HG03575 (cell line): ENCODE results near the gene APOA4.

Experiments used
- ATAC-seq: cut with Tn5 transposase; IDR thresholded peaks from one replicate; pipeline ENCODE4 v1.9.1; 2021; ENCODE audit not compliant: unreplicated experiment, insufficient number of reproducible peaks, low FRiP score; ENCODE audit errors: extremely low read depth

Gene APOA4

DNA sequence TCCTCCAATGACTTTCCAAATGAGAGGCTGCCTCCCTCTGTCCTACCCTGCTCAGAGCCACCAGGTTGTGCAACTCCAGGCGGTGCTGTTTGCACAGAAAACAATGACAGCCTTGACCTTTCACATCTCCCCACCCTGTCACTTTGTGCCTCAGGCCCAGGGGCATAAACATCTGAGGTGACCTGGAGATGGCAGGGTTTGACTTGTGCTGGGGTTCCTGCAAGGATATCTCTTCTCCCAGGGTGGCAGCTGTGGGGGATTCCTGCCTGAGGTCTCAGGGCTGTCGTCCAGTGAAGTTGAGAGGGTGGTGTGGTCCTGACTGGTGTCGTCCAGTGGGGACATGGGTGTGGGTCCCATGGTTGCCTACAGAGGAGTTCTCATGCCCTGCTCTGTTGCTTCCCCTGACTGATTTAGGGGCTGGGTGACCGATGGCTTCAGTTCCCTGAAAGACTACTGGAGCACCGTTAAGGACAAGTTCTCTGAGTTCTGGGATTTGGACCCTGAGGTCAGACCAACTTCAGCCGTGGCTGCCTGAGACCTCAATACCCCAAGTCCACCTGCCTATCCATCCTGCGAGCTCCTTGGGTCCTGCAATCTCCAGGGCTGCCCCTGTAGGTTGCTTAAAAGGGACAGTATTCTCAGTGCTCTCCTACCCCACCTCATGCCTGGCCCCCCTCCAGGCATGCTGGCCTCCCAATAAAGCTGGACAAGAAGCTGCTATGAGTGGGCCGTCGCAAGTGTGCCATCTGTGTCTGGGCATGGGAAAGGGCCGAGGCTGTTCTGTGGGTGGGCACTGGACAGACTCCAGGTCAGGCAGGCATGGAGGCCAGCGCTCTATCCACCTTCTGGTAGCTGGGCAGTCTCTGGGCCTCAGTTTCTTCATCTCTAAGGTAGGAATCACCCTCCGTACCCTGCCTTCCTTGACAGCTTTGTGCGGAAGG, 9.5 kb upstream of the APOA4 start:
- no peak for ATAC-seq

DNA sequence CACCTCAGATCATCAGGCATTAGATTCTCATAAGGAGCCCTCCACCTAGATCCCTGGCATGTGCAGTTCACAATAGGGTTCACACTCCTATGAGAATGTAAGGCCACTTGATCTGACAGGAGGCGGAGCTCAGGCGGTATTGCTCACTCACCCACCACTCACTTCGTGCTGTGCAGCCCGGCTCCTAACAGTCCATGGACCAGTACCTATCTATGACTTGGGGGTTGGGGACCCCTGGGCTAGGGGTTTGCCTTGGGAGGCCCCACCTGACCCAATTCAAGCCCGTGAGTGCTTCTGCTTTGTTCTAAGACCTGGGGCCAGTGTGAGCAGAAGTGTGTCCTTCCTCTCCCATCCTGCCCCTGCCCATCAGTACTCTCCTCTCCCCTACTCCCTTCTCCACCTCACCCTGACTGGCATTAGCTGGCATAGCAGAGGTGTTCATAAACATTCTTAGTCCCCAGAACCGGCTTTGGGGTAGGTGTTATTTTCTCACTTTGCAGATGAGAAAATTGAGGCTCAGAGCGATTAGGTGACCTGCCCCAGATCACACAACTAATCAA, 8.8 kb upstream of the APOA4 start:
- ATAC-seq: no peak

DNA sequence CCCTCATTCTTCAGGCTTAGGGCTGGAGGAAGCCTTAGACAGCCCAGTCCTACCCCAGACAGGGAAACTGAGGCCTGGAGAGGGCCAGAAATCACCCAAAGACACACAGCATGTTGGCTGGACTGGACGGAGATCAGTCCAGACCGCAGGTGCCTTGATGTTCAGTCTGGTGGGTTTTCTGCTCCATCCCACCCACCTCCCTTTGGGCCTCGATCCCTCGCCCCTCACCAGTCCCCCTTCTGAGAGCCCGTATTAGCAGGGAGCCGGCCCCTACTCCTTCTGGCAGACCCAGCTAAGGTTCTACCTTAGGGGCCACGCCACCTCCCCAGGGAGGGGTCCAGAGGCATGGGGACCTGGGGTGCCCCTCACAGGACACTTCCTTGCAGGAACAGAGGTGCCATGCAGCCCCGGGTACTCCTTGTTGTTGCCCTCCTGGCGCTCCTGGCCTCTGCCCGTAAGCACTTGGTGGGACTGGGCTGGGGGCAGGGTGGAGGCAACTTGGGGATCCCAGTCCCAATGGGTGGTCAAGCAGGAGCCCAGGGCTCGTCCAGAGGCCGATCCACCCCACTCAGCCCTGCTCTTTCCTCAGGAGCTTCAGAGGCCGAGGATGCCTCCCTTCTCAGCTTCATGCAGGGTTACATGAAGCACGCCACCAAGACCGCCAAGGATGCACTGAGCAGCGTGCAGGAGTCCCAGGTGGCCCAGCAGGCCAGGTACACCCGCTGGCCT, 7.2 kb upstream of the APOA4 start:
- ATAC-seq: no peak

DNA sequence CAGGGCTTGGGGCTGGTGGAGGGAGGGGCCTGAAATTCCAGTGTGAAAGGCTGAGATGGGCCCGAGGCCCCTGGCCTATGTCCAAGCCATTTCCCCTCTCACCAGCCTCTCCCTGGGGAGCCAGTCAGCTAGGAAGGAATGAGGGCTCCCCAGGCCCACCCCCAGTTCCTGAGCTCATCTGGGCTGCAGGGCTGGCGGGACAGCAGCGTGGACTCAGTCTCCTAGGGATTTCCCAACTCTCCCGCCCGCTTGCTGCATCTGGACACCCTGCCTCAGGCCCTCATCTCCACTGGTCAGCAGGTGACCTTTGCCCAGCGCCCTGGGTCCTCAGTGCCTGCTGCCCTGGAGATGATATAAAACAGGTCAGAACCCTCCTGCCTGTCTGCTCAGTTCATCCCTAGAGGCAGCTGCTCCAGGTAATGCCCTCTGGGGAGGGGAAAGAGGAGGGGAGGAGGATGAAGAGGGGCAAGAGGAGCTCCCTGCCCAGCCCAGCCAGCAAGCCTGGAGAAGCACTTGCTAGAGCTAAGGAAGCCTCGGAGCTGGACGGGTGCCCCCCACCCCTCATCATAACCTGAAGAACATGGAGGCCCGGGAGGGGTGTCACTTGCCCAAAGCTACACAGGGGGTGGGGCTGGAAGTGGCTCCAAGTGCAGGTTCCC, 6.5 kb upstream of the APOA4 start, which contains the start of gene APOC3:
APOC3 (plus strand) TSS at position 383 of the 659 bp plus-strand sequence. CDS start 676 bp downstream, outside the sequence.
- no peak for ATAC-seq

DNA sequence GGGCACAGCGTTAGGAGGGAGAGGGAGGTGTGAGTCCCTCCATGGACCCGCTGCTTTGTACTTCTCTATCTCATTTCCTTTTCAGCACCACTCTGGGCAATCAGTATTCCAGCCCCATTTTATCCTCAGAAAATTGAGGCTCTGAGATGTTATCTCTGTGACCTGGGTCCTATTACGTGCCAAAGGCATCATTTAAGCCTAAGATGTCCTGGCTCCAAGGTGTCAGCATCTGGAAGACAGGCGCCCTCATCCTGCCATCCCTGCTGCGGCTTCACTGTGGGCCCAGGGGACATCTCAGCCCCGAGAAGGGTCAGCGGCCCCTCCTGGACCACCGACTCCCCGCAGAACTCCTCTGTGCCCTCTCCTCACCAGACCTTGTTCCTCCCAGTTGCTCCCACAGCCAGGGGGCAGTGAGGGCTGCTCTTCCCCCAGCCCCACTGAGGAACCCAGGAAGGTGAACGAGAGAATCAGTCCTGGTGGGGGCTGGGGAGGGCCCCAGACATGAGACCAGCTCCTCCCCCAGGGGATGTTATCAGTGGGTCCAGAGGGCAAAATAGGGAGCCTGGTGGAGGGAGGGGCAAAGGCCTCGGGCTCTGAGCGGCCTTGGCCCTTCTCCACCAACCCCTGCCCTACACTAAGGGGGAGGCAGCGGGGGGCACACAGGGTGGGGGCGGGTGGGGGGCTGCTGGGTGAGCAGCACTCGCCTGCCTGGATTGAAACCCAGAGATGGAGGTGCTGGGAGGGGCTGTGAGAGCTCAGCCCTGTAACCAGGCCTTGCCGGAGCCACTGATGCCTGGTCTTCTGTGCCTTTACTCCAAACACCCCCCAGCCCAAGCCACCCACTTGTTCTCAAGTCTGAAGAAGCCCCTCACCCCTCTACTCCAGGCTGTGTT, 5.8 kb upstream of the APOA4 start:
- no peak for ATAC-seq

DNA sequence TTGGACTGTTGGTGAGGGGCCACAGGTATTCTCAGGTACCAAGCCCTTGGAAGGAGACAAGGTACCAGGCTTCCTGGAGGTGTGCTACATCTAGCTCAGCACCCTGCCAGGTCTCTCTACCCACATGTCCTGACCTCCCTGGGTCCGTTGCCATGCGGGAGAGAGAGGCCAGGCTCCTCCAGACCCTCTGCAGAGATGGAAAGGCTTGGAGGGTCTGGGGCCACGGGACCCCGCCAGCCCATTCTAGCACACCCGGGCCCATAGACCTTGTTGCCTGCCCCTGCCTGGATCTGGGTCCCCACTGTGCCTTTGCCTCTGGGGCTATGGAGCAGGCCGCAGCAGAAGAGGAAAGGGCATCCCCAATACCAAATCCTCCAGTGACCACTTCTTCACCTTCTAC, 4.4 kb upstream of the APOA4 start:
- no peak for ATAC-seq

DNA sequence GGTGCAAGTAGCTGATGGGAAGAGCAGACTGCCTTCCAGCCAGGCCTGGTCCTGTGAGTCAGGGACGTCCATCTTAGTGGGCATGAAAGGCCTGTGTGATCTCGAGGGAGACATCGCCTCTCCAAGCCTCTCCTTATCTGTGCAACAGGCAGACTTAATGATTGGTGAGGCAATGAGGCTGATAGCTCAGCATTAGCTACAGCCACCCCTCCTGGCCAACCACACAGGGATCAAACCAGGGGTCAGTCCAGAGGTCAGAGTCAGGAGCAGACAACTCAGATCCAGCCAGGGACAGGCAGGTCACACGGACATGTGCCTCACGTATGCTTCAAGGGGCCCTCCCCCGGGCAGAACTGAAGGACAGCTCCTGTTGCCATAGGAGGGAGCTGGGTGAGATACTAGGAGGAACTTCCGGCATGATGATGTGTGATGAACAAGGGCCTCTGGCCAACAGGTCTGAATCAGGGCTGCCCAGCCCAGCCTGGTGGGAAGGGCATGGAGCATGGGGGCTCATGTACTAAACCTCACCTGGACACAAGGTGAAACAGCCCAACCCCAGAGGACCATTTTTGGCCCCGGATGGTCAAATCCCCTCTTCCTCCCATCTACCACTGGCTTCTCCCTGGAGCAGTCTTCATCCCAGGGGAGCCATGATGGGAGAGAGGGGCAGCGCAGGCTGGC, 3.8 kb upstream of the APOA4 start:
- no peak for ATAC-seq

DNA sequence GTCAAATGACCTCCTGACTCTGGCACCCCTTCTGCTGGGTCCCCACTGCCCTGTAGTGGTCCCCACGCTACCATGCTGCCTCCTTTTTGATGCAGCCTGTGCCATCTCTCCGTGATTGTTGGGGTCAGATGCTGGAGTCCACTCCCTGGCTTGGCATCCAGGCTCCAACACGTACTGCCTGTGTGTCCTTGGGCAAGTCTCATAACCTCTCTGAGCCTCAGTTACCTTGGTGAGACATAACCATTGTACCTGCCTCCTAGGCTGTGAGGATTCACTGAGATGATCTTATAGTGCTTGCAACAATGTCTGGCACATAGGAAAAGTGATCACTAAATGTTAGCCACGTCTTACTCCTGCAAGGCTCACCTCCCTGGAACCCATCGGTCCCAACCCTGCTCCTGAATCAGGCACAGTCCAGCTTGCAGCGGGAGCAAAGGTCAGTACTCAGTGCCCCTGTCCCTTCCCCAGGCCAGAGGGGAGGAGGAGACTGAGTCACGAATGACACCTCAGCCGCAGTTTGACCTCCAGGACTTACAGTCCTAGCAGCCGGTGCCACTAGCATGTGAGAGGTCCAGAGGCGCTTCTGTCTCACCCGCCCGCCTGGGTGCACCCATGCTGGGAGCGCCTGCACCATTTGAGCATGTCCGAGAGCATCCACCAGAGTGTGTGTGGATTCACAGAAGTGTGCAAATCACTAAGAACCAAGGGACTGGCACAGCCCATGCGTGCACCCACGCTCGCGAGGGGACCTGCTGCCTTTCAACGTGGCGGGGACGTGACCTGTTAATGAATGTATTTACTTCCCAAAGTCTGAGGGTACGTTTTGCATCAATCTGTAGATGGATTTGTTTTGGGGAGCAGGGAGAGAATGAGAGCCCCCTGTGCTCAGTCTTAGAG, 3.0 kb upstream of the APOA4 start:
- ATAC-seq: no peak

DNA sequence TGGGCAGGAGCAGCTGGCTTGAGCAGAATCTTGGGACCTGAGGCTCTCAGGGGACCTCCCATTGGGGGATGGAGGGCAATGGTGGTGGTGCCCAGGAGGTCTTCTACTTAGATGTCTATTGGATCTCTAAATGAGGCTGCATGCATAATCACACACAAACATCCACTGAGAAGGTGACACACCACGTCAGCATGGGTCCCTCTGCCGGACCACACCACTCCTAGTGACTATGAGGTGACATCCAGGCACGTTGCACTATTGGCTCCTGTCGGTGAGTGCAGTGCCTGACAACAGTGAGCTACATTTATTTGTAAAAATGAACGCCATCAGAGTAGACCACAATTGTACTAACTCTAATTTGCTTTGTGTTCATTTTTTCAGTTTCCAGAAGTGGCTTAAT, 2.3 kb upstream of the APOA4 start:
- no peak for ATAC-seq

DNA sequence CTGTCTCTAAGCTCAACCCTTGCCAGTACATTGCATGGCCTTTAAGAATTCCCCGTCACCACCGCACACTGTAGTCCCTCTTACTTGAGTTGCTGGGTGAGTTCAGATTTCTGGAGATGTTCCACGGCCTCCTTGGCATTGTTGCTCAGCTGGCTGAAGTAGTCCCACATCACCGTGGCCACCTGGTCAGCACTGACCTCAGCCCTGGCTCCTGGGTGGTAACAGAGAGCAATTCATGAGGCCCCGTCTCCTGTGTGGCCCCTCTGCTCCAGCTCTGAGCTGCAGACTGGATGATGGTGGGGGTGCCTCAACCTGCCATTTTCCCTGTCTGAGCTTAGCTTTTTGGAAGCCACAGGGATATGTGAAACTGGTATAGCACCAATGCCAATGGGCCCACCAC, 529 bp downstream of the APOA4 start:
- ATAC-seq: no peak

DNA sequence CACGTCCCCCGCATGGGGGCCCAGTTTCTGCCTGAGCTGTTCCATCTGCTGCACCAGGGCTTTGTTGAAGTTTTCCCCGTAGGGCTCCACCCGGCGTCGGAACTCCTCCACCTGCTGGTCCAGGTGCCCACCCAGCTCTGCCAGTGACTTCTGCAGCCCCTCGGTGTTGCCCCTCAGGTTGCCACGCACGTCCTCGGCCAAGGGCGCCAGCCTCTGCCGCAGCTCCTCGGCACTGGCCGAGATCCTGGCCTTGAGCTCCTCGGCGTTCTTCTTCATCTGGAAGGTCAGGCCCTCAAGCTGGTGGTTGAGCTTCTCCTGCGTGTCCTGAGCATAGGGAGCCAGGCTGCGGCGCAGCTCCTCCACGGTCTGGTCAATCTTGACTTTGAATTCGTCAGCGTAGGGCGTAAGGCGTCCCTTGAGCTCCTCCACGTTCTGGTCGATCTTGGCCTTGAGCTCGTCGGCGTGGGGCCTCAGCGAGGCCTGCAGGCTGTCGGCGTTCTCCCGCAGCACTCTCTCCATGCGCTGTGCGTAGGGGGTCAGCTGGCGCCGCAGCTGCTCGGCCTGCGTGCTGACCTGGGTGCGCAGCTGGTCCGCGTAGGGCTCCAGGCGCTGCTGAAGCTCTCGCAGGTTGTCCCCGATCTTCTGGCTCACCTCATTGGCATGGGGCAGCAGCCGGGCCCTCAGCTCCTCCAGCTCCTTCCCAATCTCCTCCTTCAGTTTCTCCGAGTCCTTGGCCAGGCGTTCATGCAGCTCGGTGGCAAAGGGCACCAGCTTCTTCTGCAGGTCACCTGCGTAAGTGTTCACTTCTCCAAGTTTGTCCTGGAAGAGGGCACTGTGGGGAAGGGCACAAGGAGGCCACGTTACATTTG, 1.8 kb downstream of the APOA4 start:
- no peak for ATAC-seq

DNA sequence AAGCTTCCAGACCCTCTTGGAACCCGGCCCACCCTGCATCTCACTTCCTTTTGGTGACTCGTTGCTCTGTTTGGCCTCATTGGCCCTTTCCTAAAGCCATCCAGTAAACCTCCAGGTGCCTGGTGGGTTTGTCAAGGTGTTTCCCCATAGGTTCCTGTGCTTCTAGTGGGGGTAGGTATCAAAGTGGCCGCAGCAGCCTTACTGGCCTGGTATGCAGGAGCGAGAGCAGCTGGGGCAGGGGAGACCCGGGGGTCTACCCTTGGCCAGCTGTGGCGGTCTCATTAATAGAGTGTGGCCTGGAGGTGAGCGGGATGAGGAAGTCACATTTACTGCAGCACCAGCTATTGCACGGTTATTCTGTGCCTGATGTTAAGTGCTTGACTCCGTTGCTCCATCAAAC, 4.1 kb downstream of the APOA4 start:
- ATAC-seq: no peak

DNA sequence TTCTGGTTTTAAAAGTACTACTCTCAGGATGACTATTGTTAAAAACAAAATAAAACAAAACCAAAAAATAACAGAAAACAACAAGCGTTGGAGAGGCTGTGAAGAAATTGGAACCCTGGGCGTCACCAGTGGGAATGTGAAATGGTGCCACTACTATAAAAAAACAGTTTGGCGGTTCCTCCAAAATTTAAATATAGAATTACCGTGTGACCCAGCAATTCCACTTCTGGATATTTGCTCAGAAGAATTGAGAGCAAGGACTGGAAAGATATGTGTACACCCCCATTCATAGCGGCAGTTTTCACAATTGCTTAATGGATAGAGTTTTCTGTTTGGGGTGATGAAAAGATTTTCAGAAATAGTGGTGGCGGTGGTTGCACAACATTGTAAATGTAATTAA, 8.6 kb downstream of the APOA4 start:
- no peak for ATAC-seq

DNA sequence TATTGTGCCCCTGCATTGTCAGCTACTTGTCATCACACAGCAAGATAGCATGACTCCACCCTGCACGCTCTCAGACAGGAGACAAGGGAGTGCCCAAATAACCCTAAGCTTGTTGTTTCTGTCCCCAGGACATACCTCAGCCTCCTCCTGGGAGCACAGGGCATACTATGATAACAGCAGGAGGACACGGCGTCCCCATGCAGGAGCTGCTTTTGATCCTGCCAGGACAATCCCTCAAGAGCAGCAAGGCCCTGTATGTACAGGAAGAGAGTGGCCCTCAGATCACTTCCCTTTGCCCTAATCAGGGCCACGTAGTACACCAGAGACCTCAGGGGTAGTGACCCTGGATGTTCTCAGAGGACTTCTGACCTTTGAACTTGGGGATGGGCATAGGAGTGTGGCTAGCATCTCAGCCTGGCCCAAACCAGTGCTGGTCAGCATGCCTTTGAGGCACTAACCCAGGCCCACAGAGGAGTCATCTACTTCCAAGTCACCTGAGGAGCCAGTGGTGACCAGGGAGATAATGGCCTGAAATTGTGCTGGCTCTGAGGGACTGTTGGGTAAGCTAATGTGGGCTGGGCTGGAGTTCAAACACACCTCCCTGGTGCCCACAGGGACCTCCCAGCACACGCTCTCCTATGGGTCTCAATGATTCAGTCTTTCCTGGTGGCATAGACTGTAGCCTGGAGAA, 9.2 kb downstream of the APOA4 start:
- no peak for ATAC-seq

DNA sequence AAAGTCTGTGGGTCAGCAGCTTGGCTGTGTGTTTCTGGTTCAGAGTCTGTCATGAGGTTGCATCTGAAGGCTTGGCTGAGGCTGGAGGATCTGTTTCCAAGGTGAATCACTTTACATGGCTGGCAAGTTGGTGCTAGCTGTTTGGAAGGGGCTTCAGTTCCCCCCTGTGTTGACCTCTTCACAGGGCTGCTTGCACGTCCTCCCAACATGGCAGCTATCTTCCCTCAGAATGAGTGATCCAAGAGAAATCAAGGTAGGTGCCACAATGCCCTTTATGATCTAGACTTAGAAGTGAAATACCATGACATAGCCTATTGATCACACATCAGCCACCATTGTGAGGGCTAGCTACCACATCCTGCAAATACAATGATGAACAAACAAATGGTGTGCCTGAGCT, 9.9 kb downstream of the APOA4 start:
- ATAC-seq: no peak

DNA sequence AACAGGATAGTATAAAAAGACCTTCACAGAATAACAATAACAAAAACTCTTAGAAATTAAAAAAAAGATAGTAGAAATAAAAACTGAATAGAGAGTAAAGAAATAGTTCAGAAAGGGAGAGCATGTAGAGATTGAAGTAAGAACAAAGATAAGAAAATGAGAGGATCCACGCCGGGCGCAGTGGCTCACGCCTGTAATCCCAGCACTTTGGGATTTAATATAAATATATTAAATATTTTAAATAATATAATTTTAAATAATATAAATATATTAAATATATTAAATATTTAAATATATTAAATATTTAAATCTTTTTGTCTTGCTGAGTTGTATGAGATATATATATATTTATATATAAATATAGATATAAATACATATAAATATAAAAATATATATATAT, 11.0 kb downstream of the APOA4 start:
- ATAC-seq: no peak
